ENCODE measurements around the gene HMGN3. TPM values are rescaled to one million over a fixed set of nuclear protein-coding genes. Genes with fewer than 3 reads are reported as not detected.
A peak's percentile ranks its signal among the peaks of the same experiment; 100 is the strongest.
"Not testable (repeated sequence)": the region's sequence is repeated elsewhere in the genome, so short reads cannot be mapped to it uniquely, and the experiment has no call there.

The HMGN3 gene
- total RNA-seq, result 45.4 and 49.2 TPM in 2 replicates

GRCh38 chr6:79234150-79235022 is at the start of gene HMGN3:
HMGN3 (minus strand) TSS chr6:79234682.
- Mint-ChIP-seq H3K27me3 (peaks cover 2% of the 10 kb centered on the region), H3K9me3 (no peaks in the 10 kb centered on the region), H3K4me3 (peak within 1 kb of the TSS; percentile 92), H3K36me3 (ENCODE audit: low read depth) (no peaks in the 10 kb centered on the region), H3K4me1 (peaks cover 23% of the 10 kb centered on the region), H3K27ac (peak within 1 kb of the TSS; percentile 94)
- intact Hi-C loops (cut with micrococcal nuclease), result loop anchor here (1.0 kb wide), 3 partner anchors 101 to 367 kb away; partner anchors contain the start of genes IRAK1BP1 and PHIP
- DNase-seq, result peak; percentile 98

- H3K4me3 Mint-ChIP-seq, result no peak overlapping the region
- no peak overlapping the region for H3K27ac Mint-ChIP-seq
- peaks cover 7% of the 10 kb centered on the region for H3K9me3 Mint-ChIP-seq
- peaks cover 2% of the 10 kb centered on the region for H3K27me3 Mint-ChIP-seq
- intact Hi-C loops (cut with micrococcal nuclease), result no loop called here
- no peaks in the 10 kb centered on the region for H3K36me3 Mint-ChIP-seq (ENCODE audit: low read depth)
- no peak for DNase-seq
- H3K4me1 Mint-ChIP-seq, result no peaks in the 10 kb centered on the region
Measured at GRCh38 chr6:79280756-79281155, 46.3 kb upstream of the HMGN3 start.

GRCh38 chr6:79277109-79277508 is 42.6 kb upstream of the HMGN3 start:
- Mint-ChIP-seq H3K4me3 (no peak overlapping the region), H3K4me1 (no peaks in the 10 kb centered on the region), H3K9me3 (peaks cover 7% of the 10 kb centered on the region), H3K27ac (no peak overlapping the region), H3K27me3 (peaks cover 2% of the 10 kb centered on the region), H3K36me3 (ENCODE audit: low read depth) (no peaks in the 10 kb centered on the region)
- intact Hi-C loops (cut with micrococcal nuclease), result no loop called here
- DNase-seq, result no peak

GRCh38 chr6:79269877-79270276 is 35.4 kb upstream of the HMGN3 start:
- H3K36me3 Mint-ChIP-seq (ENCODE audit: low read depth), result no peaks in the 10 kb centered on the region
- H3K27ac Mint-ChIP-seq, result no peak overlapping the region
- intact Hi-C loops (cut with micrococcal nuclease), result no loop called here
- peaks cover 9% of the 10 kb centered on the region for H3K27me3 Mint-ChIP-seq
- no peaks in the 10 kb centered on the region for H3K9me3 Mint-ChIP-seq
- DNase-seq, result no peak
- no peaks in the 10 kb centered on the region for H3K4me1 Mint-ChIP-seq
- no peak overlapping the region for H3K4me3 Mint-ChIP-seq

- Mint-ChIP-seq H3K36me3 (ENCODE audit: low read depth) (no peaks in the 10 kb centered on the region), H3K4me1 (no peaks in the 10 kb centered on the region), H3K27me3 (peaks cover 9% of the 10 kb centered on the region), H3K4me3 (no peak overlapping the region), H3K9me3 (peaks cover 3% of the 10 kb centered on the region), H3K27ac (no peak overlapping the region)
- intact Hi-C loops (cut with micrococcal nuclease), result no loop called here
- DNase-seq, result no peak
Measured at GRCh38 chr6:79267128-79267527, 32.6 kb upstream of the HMGN3 start.

- no peak overlapping the region for H3K4me3 Mint-ChIP-seq
- H3K9me3 Mint-ChIP-seq, result peaks cover 3% of the 10 kb centered on the region
- H3K4me1 Mint-ChIP-seq, result no peaks in the 10 kb centered on the region
- H3K27ac Mint-ChIP-seq, result no peak overlapping the region
- intact Hi-C loops (cut with micrococcal nuclease), result no loop called here
- H3K27me3 Mint-ChIP-seq, result peaks cover 9% of the 10 kb centered on the region
- no peak for DNase-seq
- H3K36me3 Mint-ChIP-seq (ENCODE audit: low read depth), result no peaks in the 10 kb centered on the region
Measured at GRCh38 chr6:79266051-79266450, 31.6 kb upstream of the HMGN3 start.

GRCh38 chr6:79263359-79263758 is 28.9 kb upstream of the HMGN3 start:
- peaks cover 10% of the 10 kb centered on the region for H3K9me3 Mint-ChIP-seq
- intact Hi-C loops (cut with micrococcal nuclease), result no loop called here
- no peaks in the 10 kb centered on the region for H3K4me1 Mint-ChIP-seq
- no peaks in the 10 kb centered on the region for H3K36me3 Mint-ChIP-seq (ENCODE audit: low read depth)
- no peak overlapping the region for H3K27ac Mint-ChIP-seq
- no peak for DNase-seq
- H3K4me3 Mint-ChIP-seq, result no peak overlapping the region
- peaks cover 6% of the 10 kb centered on the region for H3K27me3 Mint-ChIP-seq

GRCh38 chr6:79261666-79262065 is 27.2 kb upstream of the HMGN3 start:
- H3K4me1 Mint-ChIP-seq, result no peaks in the 10 kb centered on the region

GRCh38 chr6:79260772-79261171 is 26.3 kb upstream of the HMGN3 start:
- no peak overlapping the region for H3K27ac Mint-ChIP-seq
- no peak overlapping the region for H3K4me3 Mint-ChIP-seq
- peaks cover 5% of the 10 kb centered on the region for H3K27me3 Mint-ChIP-seq
- no peaks in the 10 kb centered on the region for H3K36me3 Mint-ChIP-seq (ENCODE audit: low read depth)
- DNase-seq, result no peak
- intact Hi-C loops (cut with micrococcal nuclease), result no loop called here
- H3K9me3 Mint-ChIP-seq, result peaks cover 14% of the 10 kb centered on the region
- no peaks in the 10 kb centered on the region for H3K4me1 Mint-ChIP-seq

More at GRCh38 chr6:79261666-79262065, 27.2 kb upstream of the HMGN3 start:
- intact Hi-C loops (cut with micrococcal nuclease), result no loop called here
- no peak for DNase-seq
- Mint-ChIP-seq H3K27me3 (peaks cover 6% of the 10 kb centered on the region), H3K4me3 (no peak overlapping the region), H3K9me3 (peaks cover 10% of the 10 kb centered on the region), H3K36me3 (ENCODE audit: low read depth) (no peaks in the 10 kb centered on the region), H3K27ac (no peak overlapping the region)

GRCh38 chr6:79257381-79258205 is 23.1 kb upstream of the HMGN3 start:
- DNase-seq, result no peak
- no peaks in the 10 kb centered on the region for H3K36me3 Mint-ChIP-seq (ENCODE audit: low read depth)
- H3K4me3 Mint-ChIP-seq, result no peak overlapping the region
- H3K4me1 Mint-ChIP-seq, result no peaks in the 10 kb centered on the region
- H3K27me3 Mint-ChIP-seq, result no peaks in the 10 kb centered on the region
- H3K27ac Mint-ChIP-seq, result no peak overlapping the region
- H3K9me3 Mint-ChIP-seq, result peaks cover 16% of the 10 kb centered on the region
- intact Hi-C loops (cut with micrococcal nuclease), result no loop called here

- H3K36me3 Mint-ChIP-seq (ENCODE audit: low read depth); H3K4me1 Mint-ChIP-seq; H3K27me3 Mint-ChIP-seq; intact Hi-C loops (cut with micrococcal nuclease); H3K27ac Mint-ChIP-seq; H3K4me3 Mint-ChIP-seq; DNase-seq: not testable (repeated sequence)
- peaks cover 13% of the 10 kb centered on the region for H3K9me3 Mint-ChIP-seq
Measured at GRCh38 chr6:79256770-79257169, 22.3 kb upstream of the HMGN3 start.

GRCh38 chr6:79255086-79255485 is 20.6 kb upstream of the HMGN3 start:
- H3K36me3 Mint-ChIP-seq (ENCODE audit: low read depth); intact Hi-C loops (cut with micrococcal nuclease); H3K4me3 Mint-ChIP-seq; H3K4me1 Mint-ChIP-seq; H3K27ac Mint-ChIP-seq; H3K27me3 Mint-ChIP-seq: not testable (repeated sequence)
- DNase-seq, result peak; percentile 1
- peaks cover 13% of the 10 kb centered on the region for H3K9me3 Mint-ChIP-seq

- DNase-seq, result no peak
- H3K27me3 Mint-ChIP-seq, result no peaks in the 10 kb centered on the region
- H3K4me3 Mint-ChIP-seq, result no peak overlapping the region
- H3K9me3 Mint-ChIP-seq, result no peaks in the 10 kb centered on the region
- H3K4me1 Mint-ChIP-seq, result no peaks in the 10 kb centered on the region
- intact Hi-C loops (cut with micrococcal nuclease), result no loop called here
- H3K27ac Mint-ChIP-seq, result no peak overlapping the region
- H3K36me3 Mint-ChIP-seq (ENCODE audit: low read depth), result no peaks in the 10 kb centered on the region
Measured at GRCh38 chr6:79250559-79250958, 16.1 kb upstream of the HMGN3 start.

GRCh38 chr6:79250107-79250514 is 15.6 kb upstream of the HMGN3 start:
- no peaks in the 10 kb centered on the region for H3K27me3 Mint-ChIP-seq
- no peak overlapping the region for H3K27ac Mint-ChIP-seq
- H3K9me3 Mint-ChIP-seq, result no peaks in the 10 kb centered on the region
- no peak overlapping the region for H3K4me3 Mint-ChIP-seq
- DNase-seq, result peak; percentile 59
- intact Hi-C loops (cut with micrococcal nuclease), result no loop called here
- H3K36me3 Mint-ChIP-seq (ENCODE audit: low read depth), result no peaks in the 10 kb centered on the region
- no peaks in the 10 kb centered on the region for H3K4me1 Mint-ChIP-seq

Measured in activated CD4-positive, alpha-beta T cell treated with anti-CD3 and anti-CD28 coated beads, Interleukin-2, amount 10 ng/mL, durations not matched to agents 24 days and 14 days (primary cell).